NCI-H1048 (cell line): ENCODE data around the gene GLIS1.

Experiments
- DNase-seq: peaks from one replicate; lab custom pipeline; 2025; lab: John Stamatoyannopoulos, UW

Gene GLIS1

GRCh38 chr1:53717025-53717804 lies 21.7 kb downstream of the GLIS1 start:
- no peak for DNase-seq

- no peak for DNase-seq
Measured at GRCh38 chr1:53716150-53716549, 22.8 kb downstream of the GLIS1 start.

- DNase-seq = no peak
Measured at GRCh38 chr1:53715478-53715877, 23.5 kb downstream of the GLIS1 start.

- no peak for DNase-seq
Measured at GRCh38 chr1:53712276-53712675, 26.7 kb downstream of the GLIS1 start.

- no peak for DNase-seq
Measured at GRCh38 chr1:53710584-53710983, 28.4 kb downstream of the GLIS1 start.

- no peak for DNase-seq
Measured at GRCh38 chr1:53708687-53709086, 30.3 kb downstream of the GLIS1 start.

GRCh38 chr1:53706356-53706755 lies 32.6 kb downstream of the GLIS1 start:
- DNase-seq = no peak

GRCh38 chr1:53705446-53706096 lies 33.4 kb downstream of the GLIS1 start:
- no peak for DNase-seq

GRCh38 chr1:53704804-53705445 lies 34.0 kb downstream of the GLIS1 start:
- DNase-seq = no peak

GRCh38 chr1:53704304-53704703 lies 34.7 kb downstream of the GLIS1 start:
- no peak for DNase-seq

GRCh38 chr1:53703174-53703573 lies 35.8 kb downstream of the GLIS1 start:
- no peak for DNase-seq

- no peak for DNase-seq
Measured at GRCh38 chr1:53702341-53702740, 36.6 kb downstream of the GLIS1 start.

GRCh38 chr1:53700776-53701175 lies 38.2 kb downstream of the GLIS1 start:
- DNase-seq = no peak

GRCh38 chr1:53699981-53700380 lies 39.0 kb downstream of the GLIS1 start:
- DNase-seq = no peak

- DNase-seq = no peak
Measured at GRCh38 chr1:53698384-53698980, 40.5 kb downstream of the GLIS1 start.

GRCh38 chr1:53697721-53698383 lies 41.1 kb downstream of the GLIS1 start:
- no peak for DNase-seq

GRCh38 chr1:53696990-53697389 lies 42.0 kb downstream of the GLIS1 start:
- DNase-seq = no peak

GRCh38 chr1:53696571-53696970 lies 42.4 kb downstream of the GLIS1 start:
- DNase-seq = no peak

GRCh38 chr1:53696051-53696450 lies 42.9 kb downstream of the GLIS1 start:
- DNase-seq = no peak

GRCh38 chr1:53695116-53695515 lies 43.8 kb downstream of the GLIS1 start:
- DNase-seq = no peak

- no peak for DNase-seq
Measured at GRCh38 chr1:53694718-53695091, 44.3 kb downstream of the GLIS1 start.
